GM18505 (cell line): ENCODE measurements around the gene PHF19.

Experiments
- ATAC-seq: cut with Tn5 transposase; IDR thresholded peaks from one replicate; pipeline ENCODE4 v1.9.1; 2021; ENCODE audit not compliant: unreplicated experiment
- POLR2A ChIP-seq: IDR thresholded peaks from 4 replicates; pipeline ENCODE4 v1.6.1; 2011; ENCODE audit warnings: borderline replicate concordance; ENCODE audit not compliant: insufficient read depth, insufficient read length; ENCODE audit errors: extremely low read depth

The PHF19 gene

GRCh38 chr9:120868676-120869359 is 8.2 kb downstream of the PHF19 start:
- TF ChIP-seq POLR2A = peak; percentile 42
- peak; percentile 87 for ATAC-seq

DNA sequence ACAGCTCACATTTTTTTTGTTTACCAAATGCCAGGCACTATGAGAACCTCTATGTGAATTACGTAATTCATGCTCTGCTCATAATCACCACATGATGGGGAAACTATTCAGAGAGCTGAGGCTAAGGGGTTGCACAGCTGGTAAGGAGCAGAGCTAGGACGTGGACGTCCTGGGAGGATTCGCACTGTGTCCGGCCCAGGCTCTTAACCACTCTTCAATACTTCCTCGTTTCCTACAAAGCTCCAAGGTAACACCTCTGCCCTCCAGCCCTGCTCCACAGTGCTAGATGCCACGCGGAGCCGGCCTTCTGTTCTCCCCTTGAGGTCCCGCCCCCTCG is 8.7 kb downstream of the PHF19 start:
- no peak for ATAC-seq
- TF ChIP-seq POLR2A = peak; percentile 30

- ATAC-seq = no peak
- no peak for TF ChIP-seq POLR2A
Measured at GRCh38 chr9:120867676-120868338, 9.2 kb downstream of the PHF19 start.

DNA sequence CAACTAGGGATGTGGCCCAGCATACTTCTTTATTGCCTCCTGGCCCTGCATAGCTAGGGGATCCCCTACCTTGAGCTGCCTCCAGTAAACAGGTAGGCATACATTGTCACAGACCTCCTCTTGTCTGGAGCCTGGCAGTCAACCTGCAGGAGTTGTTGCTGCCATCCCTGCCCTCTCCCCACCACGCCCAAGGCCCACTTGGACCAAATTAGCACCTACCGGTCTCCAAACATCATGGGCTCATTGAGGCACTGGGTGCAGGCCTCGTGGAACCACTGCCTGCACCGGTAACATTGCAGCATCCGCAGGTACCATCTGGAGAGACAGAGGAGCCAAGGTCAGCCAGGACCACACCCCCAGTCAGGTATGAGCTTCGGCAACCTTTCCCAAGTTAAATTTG is 10.3 kb downstream of the PHF19 start:
- TF ChIP-seq POLR2A = no peak
- ATAC-seq = no peak

DNA sequence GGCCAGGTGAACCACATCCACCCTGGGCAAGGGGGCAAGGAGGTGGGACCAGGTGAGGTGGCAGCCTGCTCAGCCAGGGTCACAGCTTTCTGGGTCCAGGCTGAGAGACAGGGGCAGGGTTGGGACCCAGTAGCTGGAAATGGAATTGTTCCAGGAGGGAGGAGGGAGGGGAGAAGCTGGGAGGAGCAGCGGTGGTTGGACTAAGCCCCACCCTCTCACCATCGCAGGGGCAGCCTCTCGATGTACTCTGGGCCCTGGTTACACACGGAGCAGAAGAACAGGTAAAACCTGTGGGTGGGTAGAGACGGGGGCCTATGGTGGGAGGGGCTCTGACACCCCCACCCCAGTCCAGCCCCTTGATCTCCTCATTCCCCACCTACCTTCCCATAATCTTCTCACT is 11.2 kb downstream of the PHF19 start:
- no peak for ATAC-seq
- TF ChIP-seq POLR2A = no peak

- no peak for ATAC-seq
- TF ChIP-seq POLR2A = no peak
Measured at GRCh38 chr9:120865176-120865575, 11.8 kb downstream of the PHF19 start.

GRCh38 chr9:120864719-120865118 is 12.3 kb downstream of the PHF19 start:
- no peak for ATAC-seq
- TF ChIP-seq POLR2A = no peak

- no peak for TF ChIP-seq POLR2A
- ATAC-seq = no peak
Measured at GRCh38 chr9:120863833-120864232, 13.2 kb downstream of the PHF19 start.

GRCh38 chr9:120862452-120862851 is 14.5 kb downstream of the PHF19 start:
- no peak for ATAC-seq
- no peak for TF ChIP-seq POLR2A

DNA sequence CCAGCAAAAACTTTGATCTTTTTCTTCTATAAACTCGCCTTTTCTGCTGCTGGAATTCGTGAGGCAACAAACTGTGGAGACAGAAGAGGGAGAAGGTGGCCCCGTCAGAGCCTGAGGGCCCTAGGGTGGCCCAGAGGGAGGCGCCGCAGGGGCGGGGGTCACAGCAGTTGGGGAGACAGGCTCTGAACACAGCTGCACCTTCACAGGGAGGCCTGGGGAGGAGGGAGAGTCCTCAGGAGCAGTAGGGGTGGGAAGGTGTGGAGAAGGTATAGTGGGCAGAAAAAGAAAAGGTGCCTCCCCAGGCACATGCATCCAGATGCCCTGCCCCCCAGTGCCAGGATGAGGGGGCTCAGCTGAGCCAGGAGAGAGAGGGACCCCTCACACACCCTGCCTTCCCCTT is 15.1 kb downstream of the PHF19 start:
- ATAC-seq = no peak
- TF ChIP-seq POLR2A = no peak

DNA sequence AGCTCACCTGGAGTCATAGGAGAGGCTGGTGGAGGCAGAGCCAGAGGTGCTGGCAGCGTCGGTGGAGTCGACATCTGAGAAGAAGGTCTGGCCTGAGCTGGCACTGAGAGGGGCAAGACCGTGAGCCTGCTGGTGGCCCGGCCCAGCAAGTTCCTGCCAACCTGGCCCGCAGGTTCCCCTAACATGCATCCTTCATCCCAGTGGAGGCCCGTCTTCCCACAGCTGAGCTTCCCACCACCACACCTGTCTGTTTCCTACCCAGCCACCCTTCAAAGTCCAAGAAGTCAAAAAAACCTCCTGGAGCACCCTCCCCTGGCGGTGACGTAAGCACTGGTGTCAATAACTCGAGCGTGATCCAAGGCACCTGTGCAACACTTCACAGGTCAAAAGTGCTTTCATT is 16.9 kb downstream of the PHF19 start:
- ATAC-seq = no peak
- TF ChIP-seq POLR2A = no peak

GRCh38 chr9:120859361-120859760 is 17.6 kb downstream of the PHF19 start:
- no peak for TF ChIP-seq POLR2A
- no peak for ATAC-seq

GRCh38 chr9:120857902-120858301 is 19.1 kb downstream of the PHF19 start:
- no peak for ATAC-seq

DNA sequence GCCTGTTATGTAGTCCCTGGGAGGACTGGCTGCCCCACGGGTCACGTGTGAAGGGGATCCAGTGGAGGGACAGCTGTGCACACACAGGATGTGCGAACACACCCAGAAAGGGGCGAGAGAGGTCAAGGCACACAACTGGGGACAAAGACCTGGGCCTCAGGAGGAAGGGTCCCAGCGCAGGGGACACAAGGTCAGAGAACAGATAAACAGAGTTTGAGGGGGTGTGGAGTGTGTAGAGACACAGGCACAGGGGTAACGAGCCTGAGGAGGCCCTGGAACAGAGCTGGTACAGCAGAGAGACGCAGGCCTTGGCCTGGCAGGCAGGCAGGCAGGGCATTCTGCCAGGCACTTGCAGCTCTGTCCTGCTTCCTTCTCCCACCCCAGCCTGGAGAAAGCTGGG is 19.5 kb downstream of the PHF19 start:
- ATAC-seq = no peak
- no peak for TF ChIP-seq POLR2A

More at GRCh38 chr9:120857902-120858301, 19.1 kb downstream of the PHF19 start:
- TF ChIP-seq POLR2A = no peak
